ENCODE data around the gene TRAPPC3L.

GRCh38 chr6:116563830-116564229, 18.3 kb upstream of the TRAPPC3L start:
- TF ChIP-seq POLR2AphosphoS5 (IDR thresholded peaks at IDR 0.05; ENCODE audit: low read depth, low read length) (no peak), POLR2A (IDR thresholded peaks at IDR 0.05; ENCODE audit: low read depth, low read length) (no peak), TAF1 (IDR thresholded peaks at IDR 0.05; ENCODE audit: borderline replicate concordance, low read depth, low read length) (no peak)
